ENCODE data around the gene TNNT2.

DNA sequence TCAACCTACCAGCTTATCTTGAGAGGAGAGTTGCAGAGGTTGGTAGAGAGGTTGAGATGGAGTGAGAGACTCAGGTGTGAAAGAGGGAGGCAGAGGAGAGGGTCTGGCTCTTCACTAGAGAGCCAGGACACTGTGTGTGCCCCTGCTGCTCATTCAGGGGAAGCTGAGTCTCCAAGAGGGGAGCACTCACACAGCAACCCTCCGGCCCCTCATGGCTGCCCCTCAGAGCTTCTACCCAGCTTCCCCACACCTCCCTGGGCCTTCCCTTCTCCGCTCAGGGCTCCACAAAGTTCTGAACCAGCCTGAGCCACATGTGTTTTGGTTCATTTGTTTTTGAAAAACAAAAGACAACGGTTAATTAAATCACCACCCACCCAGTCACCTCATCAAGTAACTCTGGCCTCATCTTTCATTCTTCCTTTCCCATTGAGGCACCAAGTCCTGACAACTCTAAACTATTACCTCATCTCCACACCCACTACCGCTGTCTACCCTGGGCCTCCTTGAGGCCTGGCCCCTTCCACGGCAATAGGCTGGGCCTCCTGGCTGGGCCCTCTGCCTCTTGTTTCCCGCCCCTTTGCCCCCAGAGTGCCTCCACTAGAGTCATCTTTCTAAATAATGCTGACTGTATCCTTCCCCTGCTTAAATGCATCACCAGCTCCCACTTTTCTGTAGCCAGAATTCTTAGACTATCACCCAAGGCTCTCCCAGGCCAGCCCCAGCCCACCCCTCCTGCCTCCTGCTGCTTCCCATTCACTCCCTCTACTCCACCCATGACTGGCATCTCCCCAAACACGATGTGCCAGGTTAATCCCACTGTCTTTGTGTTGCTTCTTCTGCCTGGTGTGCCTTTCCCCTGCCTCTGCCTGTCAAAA lies 33.0 kb downstream of the TNNT2 start:
- TF ChIP-seq, protein P1, sequence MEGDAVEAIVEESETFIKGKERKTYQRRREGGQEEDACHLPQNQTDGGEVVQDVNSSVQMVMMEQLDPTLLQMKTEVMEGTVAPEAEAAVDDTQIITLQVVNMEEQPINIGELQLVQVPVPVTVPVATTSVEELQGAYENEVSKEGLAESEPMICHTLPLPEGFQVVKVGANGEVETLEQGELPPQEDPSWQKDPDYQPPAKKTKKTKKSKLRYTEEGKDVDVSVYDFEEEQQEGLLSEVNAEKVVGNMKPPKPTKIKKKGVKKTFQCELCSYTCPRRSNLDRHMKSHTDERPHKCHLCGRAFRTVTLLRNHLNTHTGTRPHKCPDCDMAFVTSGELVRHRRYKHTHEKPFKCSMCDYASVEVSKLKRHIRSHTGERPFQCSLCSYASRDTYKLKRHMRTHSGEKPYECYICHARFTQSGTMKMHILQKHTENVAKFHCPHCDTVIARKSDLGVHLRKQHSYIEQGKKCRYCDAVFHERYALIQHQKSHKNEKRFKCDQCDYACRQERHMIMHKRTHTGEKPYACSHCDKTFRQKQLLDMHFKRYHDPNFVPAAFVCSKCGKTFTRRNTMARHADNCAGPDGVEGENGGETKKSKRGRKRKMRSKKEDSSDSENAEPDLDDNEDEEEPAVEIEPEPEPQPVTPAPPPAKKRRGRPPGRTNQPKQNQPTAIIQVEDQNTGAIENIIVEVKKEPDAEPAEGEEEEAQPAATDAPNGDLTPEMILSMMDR (IDR thresholded peaks at IDR 0.05): no peak
- TF ChIP-seq POLR2A (IDR thresholded peaks at IDR 0.05) (no peak), EP300 (IDR thresholded peaks at IDR 0.05) (no peak)

Data from tibial nerve (tissue), 4 donors.